Limb (tissue), 2 donors: ENCODE data around the gene MARVELD3.
"Not testable (repeated sequence)": the region's sequence is repeated elsewhere in the genome, so short reads cannot be mapped to it uniquely, and the experiment has no call there.

Experiments
- DNase-seq, 2 donors: peaks; one replicate each; pipeline ENCODE4 v3.0.0-alpha.2; 2016; ENCODE audit errors: extremely low spot score in 2 of 2

MARVELD3 gene, protein sequence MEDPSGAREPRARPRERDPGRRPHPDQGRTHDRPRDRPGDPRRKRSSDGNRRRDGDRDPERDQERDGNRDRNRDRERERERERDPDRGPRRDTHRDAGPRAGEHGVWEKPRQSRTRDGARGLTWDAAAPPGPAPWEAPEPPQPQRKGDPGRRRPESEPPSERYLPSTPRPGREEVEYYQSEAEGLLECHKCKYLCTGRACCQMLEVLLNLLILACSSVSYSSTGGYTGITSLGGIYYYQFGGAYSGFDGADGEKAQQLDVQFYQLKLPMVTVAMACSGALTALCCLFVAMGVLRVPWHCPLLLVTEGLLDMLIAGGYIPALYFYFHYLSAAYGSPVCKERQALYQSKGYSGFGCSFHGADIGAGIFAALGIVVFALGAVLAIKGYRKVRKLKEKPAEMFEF

DNA sequence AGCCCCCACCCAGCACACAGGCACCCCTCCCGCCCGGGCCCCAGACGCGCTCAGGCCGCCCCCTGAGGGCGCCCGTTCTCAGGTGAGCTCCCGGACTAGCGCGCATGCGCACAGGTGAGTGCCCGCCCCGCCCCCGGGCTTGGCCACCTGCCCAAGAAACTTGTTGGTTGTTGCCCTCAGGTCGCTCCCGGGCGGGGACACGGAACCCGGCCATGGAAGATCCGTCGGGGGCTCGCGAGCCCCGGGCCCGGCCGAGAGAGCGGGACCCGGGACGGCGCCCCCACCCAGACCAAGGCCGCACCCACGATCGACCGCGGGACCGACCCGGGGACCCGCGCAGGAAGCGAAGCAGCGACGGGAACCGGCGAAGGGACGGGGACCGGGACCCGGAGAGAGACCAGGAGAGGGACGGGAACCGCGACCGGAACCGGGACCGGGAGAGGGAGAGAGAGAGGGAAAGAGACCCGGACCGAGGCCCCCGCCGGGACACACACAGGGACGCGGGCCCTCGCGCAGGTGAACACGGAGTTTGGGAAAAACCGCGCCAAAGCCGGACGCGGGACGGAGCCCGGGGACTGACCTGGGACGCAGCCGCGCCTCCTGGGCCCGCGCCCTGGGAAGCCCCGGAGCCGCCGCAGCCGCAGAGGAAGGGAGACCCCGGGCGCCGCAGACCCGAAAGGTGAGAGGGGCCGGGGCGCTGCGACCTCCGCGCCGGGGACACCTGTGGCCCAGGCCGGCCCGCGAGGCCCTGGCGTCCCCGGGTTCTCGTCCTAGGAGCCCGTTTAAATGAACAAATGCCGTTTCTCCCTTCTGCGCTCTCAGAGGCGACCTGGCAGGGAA lies at the start of gene MARVELD3:
Gene MARVELD3 (plus strand): TSS at position 167 of the 840 bp plus-strand sequence. CDS start 46 bp downstream, at position 213.
- DNase-seq: peak in 1 of 2 donors; percentile 61

DNA sequence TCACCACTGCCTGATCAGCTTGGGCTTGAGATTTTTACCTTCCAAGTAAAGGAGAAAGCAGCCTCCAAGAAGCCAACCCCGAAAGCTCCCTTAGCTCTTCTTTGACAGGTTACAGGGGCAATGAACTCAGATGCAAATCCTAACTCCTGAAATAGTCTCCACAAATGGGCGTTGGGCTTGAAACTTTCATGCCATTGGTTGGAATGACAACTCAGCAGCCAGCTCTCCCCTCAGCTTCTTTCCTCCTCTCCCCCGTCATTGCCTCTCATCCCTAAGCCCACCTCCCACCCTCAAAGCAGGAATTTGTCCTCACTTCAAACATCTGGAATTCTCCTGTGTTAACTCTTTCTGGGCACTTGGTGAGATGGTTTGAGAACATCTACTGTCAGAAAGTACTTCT lies 49.0 kb upstream of the MARVELD3 start, which contains the start of gene TAT:
Gene TAT (minus strand): TSS at position 122 of the 400 bp plus-strand sequence. CDS start 677 bp downstream, outside the sequence.
- DNase-seq: no peak

DNA sequence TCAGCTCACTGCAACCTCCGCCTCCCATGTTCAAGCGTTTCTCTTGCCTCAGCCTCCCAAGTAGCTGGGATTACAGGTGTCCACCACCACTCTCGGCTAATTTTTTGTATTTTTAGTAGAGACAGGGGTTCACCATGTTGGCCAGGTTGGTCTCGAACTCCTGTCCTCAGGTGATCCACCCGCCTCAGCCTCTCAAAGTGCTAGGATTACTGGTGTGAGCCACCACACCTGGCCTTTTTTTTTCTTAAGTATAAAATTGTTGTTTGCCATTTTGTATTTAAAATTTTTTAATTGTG lies 43.5 kb upstream of the MARVELD3 start:
- DNase-seq: not testable (repeated sequence)

DNA sequence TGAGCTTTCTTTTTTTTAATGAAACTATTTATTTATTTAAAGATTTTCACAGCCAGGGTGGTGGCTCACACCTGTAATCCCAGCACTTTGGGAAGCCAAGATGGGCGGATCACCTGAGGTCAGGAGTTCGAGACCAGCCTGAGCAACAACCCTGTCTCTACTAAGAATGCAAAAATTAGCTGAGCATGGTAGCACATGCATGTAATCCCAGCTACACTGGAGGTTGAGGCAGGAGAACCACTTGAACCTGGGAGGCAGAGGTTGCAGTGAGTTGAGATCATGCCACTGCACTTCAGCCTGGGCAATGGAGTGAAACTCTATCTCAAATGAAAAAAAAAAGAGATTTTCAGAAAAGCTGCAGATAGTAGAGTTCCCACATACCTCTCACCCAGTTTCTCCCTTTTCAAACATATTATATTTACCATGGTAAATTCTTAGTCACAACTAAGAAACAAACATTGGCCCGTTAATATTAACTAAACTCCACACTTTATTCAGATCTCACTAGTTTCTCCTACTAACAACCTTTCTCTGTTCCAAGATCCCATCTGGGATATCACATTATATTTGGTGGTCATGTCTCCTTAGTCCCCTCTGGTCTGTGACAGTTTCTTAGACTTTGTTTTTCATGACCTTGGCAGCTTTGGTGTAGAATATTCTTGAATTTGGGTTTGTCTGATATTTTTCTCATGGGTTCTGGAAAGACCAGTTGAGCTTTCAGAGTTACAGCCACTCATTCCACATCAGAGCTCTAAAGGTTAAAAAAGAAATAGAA lies 41.3 kb upstream of the MARVELD3 start:
- DNase-seq: no peak

DNA sequence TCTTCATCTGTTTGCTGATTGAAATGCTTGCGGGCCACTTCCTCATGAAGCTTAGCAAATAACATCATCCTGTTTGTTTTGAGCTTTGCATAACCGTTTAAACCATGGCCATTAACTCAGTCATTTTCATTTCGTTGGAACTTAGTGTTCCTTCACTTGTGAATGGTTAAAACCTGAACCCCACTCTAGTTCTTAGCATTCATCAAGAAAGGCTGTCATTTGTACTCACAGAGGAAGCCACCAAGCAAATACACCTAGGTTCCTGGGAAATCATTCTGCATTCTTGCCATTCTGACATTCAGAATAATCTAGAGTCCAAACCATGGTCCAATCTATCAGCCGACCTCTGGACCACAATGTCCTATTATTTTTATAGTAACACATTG lies 40.7 kb upstream of the MARVELD3 start:
- DNase-seq: no peak

DNA sequence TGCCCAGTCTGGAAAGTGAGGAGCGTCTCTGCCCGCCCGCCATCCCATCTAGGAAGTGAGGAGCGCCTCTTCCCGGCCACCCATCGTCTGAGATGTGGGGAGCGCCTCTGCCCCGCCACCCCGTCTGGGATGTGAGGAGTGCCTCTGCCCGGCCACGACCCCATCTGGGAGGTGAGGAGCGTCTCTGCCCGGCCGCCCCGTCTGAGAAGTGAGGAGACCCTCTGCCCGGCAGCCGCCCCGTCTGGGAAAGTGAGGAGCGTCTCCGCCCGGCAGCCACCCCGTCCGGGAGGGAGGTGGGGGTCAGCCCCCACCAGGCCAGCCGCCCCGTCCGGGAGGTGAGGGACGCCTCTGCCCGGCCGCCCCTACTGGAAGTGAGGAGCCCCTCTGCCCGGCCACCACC lies 36.6 kb upstream of the MARVELD3 start:
- not testable (repeated sequence) for DNase-seq

DNA sequence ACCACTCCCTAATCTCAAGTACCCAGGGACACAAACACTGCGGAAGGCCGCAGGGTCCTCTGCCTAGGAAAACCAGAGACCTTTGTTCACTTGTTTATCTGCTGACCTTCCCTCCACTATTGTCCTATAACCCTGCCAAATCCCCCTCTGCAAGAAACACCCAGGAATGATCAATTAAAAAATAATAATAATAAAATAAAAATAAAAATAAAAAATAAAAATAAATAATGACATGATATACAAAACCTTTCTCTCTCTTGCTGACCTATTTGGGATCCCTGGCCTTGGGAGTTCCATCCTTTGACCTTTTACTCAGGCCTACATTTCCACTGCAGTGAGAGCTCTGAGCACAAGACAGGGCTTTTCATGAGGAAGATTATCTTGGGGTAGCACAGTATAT lies 35.9 kb upstream of the MARVELD3 start:
- DNase-seq: not testable (repeated sequence)

DNA sequence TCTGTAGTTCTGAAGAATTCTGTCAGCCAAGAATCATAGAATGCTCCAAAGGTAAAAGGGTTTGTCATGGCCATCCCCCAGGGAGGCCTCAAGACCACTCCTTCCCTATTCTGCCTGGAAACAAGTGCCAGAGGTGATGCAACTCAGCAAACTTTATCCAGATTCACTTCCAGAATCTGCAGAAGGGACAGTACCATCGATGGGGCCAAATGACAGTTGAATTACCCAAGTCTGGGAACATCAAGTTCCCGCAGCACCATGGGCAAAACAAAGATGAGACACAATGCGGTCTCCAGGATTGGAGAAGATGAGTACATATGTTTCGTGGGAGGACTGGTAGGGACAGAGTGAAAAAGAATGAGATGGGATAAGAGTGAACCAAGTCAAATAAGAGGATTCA lies 35.4 kb upstream of the MARVELD3 start:
- DNase-seq: no peak

DNA sequence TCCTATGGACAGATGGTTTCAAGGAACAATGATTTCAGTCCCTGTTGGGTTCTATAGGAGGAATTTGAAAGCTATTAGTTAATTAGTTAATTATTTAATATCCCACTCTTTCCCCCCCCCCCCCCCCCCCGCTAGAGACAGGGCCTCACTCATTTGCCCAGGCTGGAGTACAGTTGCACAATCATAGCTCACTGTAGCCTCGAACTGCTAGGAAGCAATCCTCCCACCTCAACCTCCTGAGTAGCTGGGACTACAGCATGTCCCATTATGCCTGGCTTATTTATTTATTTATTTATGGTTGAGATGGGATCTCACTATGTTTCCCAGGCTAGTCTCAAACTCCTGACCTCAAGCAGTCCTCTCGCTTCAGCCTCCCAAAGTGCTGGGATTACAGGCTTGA lies 34.1 kb upstream of the MARVELD3 start:
- DNase-seq: no peak

DNA sequence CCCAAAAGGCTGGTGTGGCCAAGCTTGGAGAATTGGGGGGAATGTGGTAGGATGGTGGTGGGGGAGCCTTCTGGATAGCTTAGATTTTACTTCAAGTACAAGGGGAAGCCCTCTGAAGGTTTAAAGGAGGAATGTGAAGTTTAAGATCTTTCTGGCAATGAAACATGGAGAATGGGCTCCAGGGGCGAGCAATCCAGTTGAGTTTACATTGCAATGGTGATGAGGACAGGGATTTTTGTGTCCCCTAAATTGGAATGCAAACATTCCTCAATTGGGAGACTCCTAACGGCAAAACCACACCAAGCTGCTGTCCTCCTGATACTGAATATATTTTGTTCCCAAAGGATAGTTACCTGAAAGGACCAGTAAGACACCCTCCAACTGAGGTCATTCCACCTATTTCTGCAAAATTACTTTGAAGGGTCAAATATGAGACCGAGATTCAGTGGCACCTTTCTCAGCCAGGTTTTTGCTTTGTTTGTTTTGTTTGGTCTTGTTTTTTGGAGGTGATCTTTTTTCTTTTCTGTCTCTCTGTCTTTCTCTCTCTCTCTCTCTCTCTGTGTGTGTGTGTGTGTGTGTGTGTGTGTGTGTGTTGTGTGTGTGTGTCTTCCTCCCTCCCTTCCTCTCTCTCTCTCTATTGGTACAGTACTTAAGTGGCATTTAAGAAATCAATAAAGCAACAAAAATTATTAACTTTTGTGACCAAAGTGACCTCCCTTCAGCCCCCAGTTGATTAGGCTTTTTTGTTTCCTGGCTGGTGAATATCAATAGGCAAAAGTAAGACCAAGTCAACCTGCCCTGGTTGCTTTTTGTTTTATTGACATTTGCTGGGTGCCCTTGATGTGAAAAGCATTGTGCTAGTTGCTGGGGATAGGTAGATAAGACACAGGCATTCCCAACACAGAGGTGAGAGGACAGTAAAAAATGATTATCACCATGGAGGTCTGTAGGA lies 32.7 kb upstream of the MARVELD3 start:
- DNase-seq: no peak

DNA sequence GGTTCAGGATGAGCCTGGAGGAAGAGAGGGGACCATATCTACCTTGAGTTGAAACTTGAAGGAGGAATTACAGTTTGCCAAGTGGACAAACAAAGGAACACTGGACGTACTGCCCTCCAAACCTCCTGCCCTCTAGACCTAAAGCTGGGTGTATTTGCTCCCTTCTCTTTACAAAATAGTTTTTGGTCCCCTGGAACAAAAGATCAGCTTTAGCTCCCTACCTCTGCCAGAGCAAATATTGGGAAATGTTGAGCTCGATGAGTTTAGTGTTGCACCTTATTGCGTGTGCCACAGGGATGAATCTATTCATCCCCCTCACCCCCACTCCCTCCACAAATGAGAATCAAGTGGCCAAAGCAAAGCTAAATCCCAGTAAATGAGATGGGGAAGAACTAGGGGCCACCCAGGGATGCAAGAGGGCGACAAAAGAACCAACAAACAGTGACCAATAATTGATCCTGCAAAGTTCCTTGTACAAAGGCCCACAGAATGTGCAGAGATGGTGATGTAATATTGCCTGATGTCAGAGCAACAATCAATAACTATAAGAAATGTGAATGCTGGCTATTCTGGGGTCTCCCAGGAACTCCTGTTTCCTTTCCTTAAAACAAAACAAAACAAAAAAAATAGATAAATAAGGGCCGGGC lies 31.9 kb upstream of the MARVELD3 start:
- no peak for DNase-seq

DNA sequence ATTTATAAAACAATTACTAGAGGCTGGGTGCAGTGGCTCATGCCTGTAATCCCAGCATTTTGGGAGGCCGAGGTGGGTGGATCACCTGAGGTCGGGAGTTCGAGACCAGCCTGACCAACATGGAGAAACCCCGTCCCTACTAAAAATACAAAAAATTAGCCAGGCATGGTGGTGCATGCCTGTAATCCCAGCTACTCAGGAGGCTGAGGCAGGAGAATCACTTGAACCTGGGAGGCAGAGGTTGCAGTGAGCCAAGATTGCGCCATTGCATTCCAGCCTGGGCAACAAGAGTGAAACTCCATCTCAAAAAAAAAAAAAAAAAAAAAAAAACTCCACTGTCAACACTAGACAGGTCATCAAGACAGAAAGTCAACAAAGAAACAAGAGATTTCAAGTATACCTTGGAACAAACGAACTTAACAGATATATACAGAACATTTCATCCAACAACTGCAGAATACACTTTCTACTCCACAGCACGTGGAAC lies 30.6 kb upstream of the MARVELD3 start:
- not testable (repeated sequence) for DNase-seq

DNA sequence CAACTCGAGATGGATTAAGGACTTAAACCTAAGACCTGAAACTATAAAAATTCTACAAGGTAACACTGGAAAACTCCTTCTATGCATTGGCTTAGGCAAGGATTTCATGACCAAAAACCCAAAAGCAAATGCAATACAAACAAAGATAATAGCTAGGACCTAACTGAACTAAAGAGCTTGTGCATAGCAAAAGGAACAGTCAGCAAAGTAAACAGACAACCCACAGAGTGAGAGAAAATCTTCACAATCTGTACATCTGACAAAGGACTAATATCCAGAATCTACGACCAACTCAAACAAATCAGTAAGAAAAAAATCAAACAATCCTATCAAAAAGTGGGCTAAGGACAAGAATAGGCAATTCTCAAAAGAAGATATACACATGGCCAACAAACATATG lies 27.6 kb upstream of the MARVELD3 start:
- not testable (repeated sequence) for DNase-seq

DNA sequence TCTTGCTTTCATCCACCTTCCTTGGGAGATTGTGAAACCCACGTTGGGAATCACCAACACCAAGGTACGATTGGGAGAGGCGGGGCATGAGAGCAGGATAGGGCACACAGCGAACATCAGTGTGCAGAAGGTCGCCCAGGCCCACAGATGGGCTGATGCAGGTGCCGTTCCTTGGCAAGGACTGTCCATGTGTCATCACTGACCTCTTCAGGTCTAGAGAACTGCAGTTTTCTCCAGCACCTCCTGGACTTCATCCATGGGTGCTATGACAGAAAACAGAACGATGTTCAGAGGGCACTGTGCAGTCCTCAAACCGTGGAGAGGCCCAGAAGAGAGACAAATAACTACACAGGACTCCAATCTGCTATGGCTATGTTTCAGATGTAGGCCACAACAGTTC lies 25.2 kb upstream of the MARVELD3 start:
- no peak for DNase-seq

DNA sequence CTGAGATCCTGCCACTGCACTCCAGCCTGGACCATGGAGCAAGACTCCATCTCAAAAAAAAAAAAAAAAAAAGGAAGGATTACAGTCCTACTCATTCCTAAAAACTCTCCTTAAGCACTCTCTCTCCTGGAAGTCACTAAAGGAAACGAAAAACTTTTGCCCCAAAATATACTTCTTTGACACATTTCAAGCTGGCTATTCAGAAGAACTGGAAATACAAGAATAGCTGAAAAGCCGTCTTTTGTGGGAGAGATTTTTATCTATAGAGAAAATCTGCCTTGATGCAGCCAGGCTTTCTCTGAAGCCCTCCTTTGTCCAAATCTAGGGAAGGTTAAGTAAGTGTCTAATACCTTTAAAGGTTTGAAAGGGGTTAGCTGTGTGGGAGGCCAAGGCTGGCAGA lies 16.9 kb upstream of the MARVELD3 start:
- no peak for DNase-seq

DNA sequence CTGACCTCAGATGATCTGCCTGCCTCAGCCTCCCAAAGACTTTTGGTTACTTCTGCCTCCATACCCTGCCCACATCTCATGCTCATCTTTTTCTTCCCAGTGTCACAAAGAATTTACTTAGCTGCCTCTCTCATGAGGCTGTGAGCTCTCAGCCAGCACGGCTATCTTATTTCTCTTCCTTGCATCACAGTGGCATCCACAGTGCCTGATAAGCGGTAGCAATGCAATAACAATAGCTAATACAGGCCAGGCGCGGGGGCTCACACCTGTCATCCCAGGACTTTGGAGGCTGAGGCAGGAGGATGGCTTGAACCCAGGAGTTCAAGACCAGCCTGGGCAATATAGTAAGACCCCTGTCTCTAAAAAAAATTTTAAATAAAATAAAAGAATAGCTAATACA lies 15.5 kb upstream of the MARVELD3 start:
- DNase-seq: no peak

DNA sequence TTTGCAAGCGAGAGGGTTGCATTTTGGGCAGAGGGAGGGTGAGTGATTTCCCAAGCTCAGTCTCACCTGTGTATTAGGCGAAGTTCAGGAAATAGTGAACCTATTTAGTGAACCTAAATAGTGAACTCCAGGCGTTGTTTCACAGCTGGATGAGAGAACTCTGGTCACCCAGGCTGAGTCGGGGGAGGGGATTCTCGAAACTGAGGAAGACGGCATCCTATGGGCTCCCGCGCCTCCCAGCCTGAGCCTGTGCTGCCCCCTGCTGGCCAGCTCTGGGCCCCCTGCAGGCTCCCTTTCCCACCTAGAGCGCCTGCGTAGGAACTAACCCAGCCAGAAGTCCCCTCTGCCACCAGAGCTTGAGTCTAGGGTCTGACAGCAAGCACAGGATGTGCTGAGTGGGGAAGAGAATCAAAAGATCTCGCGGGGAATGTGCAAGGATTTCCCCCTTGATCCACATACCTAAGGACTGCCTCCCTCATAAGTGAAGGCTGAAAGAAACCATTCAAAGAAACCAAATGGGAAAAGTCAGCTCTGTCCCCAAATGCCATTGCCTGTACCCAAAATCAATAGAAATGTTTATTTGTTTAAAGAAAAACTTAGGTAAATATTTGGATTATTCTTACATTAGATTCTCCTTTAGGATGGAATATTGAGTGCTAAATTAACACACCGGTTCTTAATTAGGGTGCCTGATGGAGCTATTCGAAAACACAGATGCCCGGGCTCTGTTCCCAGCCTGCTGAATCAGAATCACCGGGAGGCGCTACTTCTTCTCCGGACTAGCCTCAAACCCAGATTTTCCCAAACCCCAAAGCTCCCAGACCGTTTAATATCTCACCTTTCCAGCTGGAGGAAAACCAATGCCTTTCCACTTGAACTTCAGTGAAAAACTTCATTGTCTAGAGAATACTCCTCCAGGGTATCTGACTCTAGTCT lies 14.8 kb upstream of the MARVELD3 start:
- peak; percentile 26 to 86 for DNase-seq

DNA sequence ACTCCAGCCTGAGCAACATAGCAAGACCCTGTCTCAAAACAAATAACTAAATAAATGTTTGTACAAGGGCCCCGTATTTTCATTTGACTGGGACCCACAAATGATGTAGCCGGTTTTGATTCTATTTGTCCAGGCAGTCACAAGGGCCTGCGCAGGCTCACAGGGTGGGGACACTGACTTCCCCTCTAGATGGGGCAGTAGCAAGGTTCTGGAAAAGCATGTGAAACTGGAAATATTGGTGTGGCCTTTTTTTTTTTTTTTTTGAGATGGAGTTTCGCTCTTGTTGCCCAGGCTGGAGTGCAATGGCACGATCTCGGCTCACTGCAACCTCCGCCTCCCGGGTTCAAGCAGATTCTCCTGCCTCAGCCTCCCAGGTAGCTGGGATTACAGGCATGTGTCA lies 11.0 kb upstream of the MARVELD3 start:
- DNase-seq: not testable (repeated sequence)

DNA sequence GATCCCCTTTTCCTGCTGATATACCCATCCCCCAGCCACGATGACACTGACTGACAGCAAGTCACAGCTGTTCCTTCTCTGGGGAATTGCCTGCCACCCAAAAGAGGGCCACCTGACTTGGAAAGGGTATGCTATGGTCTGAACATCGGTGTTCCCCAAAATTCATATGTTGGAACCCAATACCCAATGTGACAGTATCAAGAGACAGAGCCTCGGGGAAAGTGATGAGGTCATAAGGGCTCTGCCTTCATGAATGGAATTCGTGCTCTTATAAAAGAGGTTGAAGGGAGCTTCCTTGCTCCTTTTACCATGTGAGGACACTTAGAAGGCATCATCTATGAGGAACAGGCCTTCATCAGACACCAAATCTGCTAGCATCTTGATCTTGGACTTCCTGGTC lies 7.6 kb upstream of the MARVELD3 start:
- DNase-seq: no peak
